Measurements from ENCODE around the gene GCNT2. TPM values are rescaled to one million over a fixed set of nuclear protein-coding genes. Genes with fewer than 3 reads are reported as not detected.
"Not testable (repeated sequence)": the region's sequence is repeated elsewhere in the genome, so short reads cannot be mapped to it uniquely, and the experiment has no call there.

The GCNT2 gene
- total RNA-seq, 1 experiment from 2014 or later: 0.28 TPM

- ChIA-PET POLR2A (ENCODE audit: low non-redundant PET) (no interaction called here), CTCF (no interaction called here)
- no peaks in the 10 kb centered on the region for H3K27me3 ChIP-seq (replicated peaks; ENCODE audit: insufficient read depth, low read depth, low read length, poor library complexity)
- H3K27ac ChIP-seq (ENCODE audit: low read depth, low read length, poor library complexity, severe bottlenecking): no peak overlapping the region
- intact Hi-C loops (cut with micrococcal nuclease; ENCODE audit: unreplicated experiment): no loop called here
- no peak overlapping the region for H3K4me3 ChIP-seq (ENCODE audit: low read depth, low read length, poor library complexity, severe bottlenecking)
- BruUV-seq (replicated peaks): no TSS peak
- no peaks in the 10 kb centered on the region for H3K4me1 ChIP-seq (ENCODE audit: insufficient read depth, low read length, poor library complexity, severe bottlenecking)
- H3K9me3 ChIP-seq (ENCODE audit: low read depth, low read length, poor library complexity, severe bottlenecking): no peaks in the 10 kb centered on the region
- TF ChIP-seq EZH2 (IDR thresholded peaks at IDR 0.05; ENCODE audit: borderline replicate concordance, low read depth, low read length, poor library complexity, severe bottlenecking): no peak
- no peak for DNase-seq (ENCODE audit: low spot score)
- H3K36me3 ChIP-seq (ENCODE audit: insufficient read depth, low read length, poor library complexity, severe bottlenecking): no peaks in the 10 kb centered on the region
These were observed 36.2 kb upstream of the GCNT2 start for GRCh38 chr6:10484912-10485311.

DNA sequence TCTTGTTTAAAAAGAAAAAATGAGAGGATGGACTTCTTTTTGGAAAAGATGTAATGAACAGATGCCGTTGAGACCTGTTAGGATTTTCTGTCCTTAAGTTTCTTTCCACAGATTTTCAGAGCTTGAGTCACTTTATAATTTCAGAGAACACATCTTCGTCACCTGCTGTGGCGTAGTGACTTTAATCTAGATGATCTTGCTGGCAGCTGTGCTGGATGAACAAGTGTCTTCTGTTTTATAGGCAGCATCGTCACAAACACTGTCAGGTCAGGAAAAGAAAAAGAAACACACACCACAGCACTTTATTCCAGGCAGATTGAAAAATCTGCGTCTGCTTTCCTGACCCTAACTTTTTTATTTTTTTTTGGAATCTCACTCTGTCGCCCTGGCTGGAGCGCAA, 35.7 kb upstream of the GCNT2 start:
- CTCF ChIA-PET: no interaction called here

GRCh38 chr6:10486215-10486614, 34.9 kb upstream of the GCNT2 start:
- CTCF ChIA-PET: no interaction called here
- POLR2A ChIA-PET (ENCODE audit: low non-redundant PET): no interaction called here
- Histone ChIP-seq H3K4me3 (ENCODE audit: low read depth, low read length, poor library complexity, severe bottlenecking) (no peak overlapping the region), H3K27me3 (replicated peaks; ENCODE audit: insufficient read depth, low read depth, low read length, poor library complexity) (no peaks in the 10 kb centered on the region), H3K27ac (ENCODE audit: low read depth, low read length, poor library complexity, severe bottlenecking) (no peak overlapping the region), H3K36me3 (ENCODE audit: insufficient read depth, low read length, poor library complexity, severe bottlenecking) (no peaks in the 10 kb centered on the region), H3K4me1 (ENCODE audit: insufficient read depth, low read length, poor library complexity, severe bottlenecking) (no peaks in the 10 kb centered on the region), H3K9me3 (ENCODE audit: low read depth, low read length, poor library complexity, severe bottlenecking) (no peaks in the 10 kb centered on the region)
- no TSS peak for BruUV-seq (replicated peaks)
- intact Hi-C loops (cut with micrococcal nuclease; ENCODE audit: unreplicated experiment): no loop called here
- DNase-seq (ENCODE audit: low spot score): no peak
- TF ChIP-seq CTCF (conservative IDR thresholded peaks at IDR 0.05; ENCODE audit: low read depth, low read length) (no peak), EZH2 (IDR thresholded peaks at IDR 0.05; ENCODE audit: borderline replicate concordance, low read depth, low read length, poor library complexity, severe bottlenecking) (no peak)

More for the DNA sequence above, 35.7 kb upstream of the GCNT2 start:
- Histone ChIP-seq H3K27me3 (replicated peaks; ENCODE audit: insufficient read depth, low read depth, low read length, poor library complexity) (no peaks in the 10 kb centered on the region), H3K9me3 (ENCODE audit: low read depth, low read length, poor library complexity, severe bottlenecking) (no peaks in the 10 kb centered on the region), H3K4me1 (ENCODE audit: insufficient read depth, low read length, poor library complexity, severe bottlenecking) (no peaks in the 10 kb centered on the region), H3K36me3 (ENCODE audit: insufficient read depth, low read length, poor library complexity, severe bottlenecking) (no peaks in the 10 kb centered on the region), H3K4me3 (ENCODE audit: low read depth, low read length, poor library complexity, severe bottlenecking) (no peak overlapping the region), H3K27ac (ENCODE audit: low read depth, low read length, poor library complexity, severe bottlenecking) (no peak overlapping the region)
- no peak for TF ChIP-seq CTCF (conservative IDR thresholded peaks at IDR 0.05; ENCODE audit: low read depth, low read length)
- TF ChIP-seq EZH2 (IDR thresholded peaks at IDR 0.05; ENCODE audit: borderline replicate concordance, low read depth, low read length, poor library complexity, severe bottlenecking): no peak
- intact Hi-C loops (cut with micrococcal nuclease; ENCODE audit: unreplicated experiment): no loop called here
- no TSS peak for BruUV-seq (replicated peaks)
- DNase-seq (ENCODE audit: low spot score): no peak
- POLR2A ChIA-PET (ENCODE audit: low non-redundant PET): no interaction called here

DNA sequence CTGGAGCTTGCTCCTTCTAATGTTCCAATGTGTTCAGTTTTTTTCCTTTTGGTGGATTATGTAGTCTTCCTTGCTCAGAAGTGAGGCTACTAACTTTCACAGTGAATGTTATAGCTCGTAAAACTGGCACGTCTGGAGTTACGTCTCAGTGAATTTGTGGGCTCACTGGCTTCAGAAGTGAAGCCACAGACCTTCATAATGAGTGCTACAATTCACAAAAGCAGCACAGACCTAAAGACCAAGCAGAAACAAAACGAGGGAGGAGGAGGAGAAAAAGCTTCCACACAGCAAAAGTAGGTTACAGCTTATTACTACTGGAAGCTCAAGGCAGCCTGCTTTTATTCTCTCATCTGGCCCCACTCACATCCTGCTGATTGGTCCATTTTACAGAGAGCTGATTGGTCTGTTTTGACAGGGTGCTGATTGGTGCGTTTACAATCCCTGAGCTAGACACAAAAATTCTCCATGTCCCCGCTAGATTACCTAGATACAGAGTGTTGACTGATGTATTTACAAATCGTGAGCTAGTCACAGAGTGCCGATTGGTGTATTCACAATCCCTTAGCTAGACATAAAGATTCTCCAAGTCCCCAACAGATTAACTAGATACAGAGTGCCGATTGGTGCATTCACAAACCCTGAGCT, 34.1 kb upstream of the GCNT2 start:
- POLR2A ChIA-PET (ENCODE audit: low non-redundant PET); H3K9me3 ChIP-seq (ENCODE audit: low read depth, low read length, poor library complexity, severe bottlenecking); DNase-seq (ENCODE audit: low spot score); CTCF ChIA-PET; H3K4me3 ChIP-seq (ENCODE audit: low read depth, low read length, poor library complexity, severe bottlenecking); BruUV-seq (replicated peaks); H3K36me3 ChIP-seq (ENCODE audit: insufficient read depth, low read length, poor library complexity, severe bottlenecking); H3K27me3 ChIP-seq (replicated peaks; ENCODE audit: insufficient read depth, low read depth, low read length, poor library complexity); H3K4me1 ChIP-seq (ENCODE audit: insufficient read depth, low read length, poor library complexity, severe bottlenecking); intact Hi-C loops (cut with micrococcal nuclease; ENCODE audit: unreplicated experiment); H3K27ac ChIP-seq (ENCODE audit: low read depth, low read length, poor library complexity, severe bottlenecking): not testable (repeated sequence)
